OCI-LY3 (cell line): Measurements from ENCODE around the gene MAPKAP1.

Experiments used
- EZH2phosphoT487 ChIP-seq: fragments of 200-600 bp; shearing (Covaris generic); IDR thresholded peaks from 2 replicates; pipeline ENCODE4 v1.6.1; 2018; ENCODE audit warnings: antibody characterized with exemption, mixed run types, low read depth
- TF ChIP-seq, protein P1 (sequence below): fragments of 200-600, 300-600 bp; sonication (generic); IDR thresholded peaks from 2 replicates; pipeline ENCODE4 v1.5.1; 2014; ENCODE audit warnings: antibody characterized with exemption, low read length, low read depth

DNA sequence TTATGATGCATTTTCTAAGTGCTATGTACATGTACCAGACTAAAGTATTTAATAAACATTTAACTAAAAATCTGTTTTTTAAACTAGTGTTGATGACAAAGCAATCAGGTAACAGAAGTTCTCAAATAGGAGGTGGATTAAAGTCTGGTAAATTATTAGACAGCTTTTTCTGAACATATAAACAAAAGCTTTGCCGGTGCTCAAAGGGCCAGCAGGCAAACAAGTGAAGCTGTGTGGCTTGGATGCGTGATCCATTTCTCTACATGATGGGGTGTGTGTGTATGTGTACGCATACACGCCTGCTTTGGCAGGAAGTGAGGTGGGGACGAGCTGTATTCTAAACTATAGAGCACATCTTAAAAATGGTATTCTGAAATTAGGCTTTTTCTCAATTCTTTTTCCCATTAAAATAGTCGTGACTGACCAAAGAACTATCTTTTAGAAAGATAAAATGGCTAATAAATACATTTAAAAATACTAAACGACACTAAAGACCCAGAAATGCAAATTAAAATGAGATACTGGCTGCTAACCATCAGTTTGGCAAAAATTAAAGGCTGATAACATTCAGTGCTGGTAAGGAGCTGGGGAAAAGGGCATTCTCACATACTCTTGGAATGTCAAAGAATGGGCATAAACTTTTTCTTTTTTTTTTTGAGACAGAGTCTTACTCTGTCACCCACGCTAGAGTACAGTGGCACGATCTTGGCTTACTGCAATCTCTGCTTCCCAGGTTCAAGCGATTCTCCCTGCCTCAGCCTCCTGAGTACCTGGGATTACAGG lies 174.0 kb downstream of the MAPKAP1 start:
- TF ChIP-seq, protein P1, sequence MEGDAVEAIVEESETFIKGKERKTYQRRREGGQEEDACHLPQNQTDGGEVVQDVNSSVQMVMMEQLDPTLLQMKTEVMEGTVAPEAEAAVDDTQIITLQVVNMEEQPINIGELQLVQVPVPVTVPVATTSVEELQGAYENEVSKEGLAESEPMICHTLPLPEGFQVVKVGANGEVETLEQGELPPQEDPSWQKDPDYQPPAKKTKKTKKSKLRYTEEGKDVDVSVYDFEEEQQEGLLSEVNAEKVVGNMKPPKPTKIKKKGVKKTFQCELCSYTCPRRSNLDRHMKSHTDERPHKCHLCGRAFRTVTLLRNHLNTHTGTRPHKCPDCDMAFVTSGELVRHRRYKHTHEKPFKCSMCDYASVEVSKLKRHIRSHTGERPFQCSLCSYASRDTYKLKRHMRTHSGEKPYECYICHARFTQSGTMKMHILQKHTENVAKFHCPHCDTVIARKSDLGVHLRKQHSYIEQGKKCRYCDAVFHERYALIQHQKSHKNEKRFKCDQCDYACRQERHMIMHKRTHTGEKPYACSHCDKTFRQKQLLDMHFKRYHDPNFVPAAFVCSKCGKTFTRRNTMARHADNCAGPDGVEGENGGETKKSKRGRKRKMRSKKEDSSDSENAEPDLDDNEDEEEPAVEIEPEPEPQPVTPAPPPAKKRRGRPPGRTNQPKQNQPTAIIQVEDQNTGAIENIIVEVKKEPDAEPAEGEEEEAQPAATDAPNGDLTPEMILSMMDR: no peak
- no peak for TF ChIP-seq EZH2phosphoT487
